H1 (cell line): ENCODE measurements around the gene PATJ. TPM values are rescaled to one million over a fixed set of nuclear protein-coding genes. Genes with fewer than 3 reads are reported as not detected.
A peak's percentile ranks its signal among the peaks of the same experiment; 100 is the strongest.

Experiments used
- CTCF ChIA-PET: fragments of 300-600 bp; sonication (Branson Sonifier 250); formaldehyde crosslinking; loops from one replicate; lab custom pipeline; 2021; ENCODE audit not compliant: partially characterized antibody; lab: Charles Lee
- POLR2A ChIA-PET: fragments of 300-600 bp; sonication (Branson Sonifier 250); formaldehyde crosslinking; loops from one replicate; lab custom pipeline; 2021; ENCODE audit warnings: inconsistent platforms; ENCODE audit not compliant: partially characterized antibody; lab: Charles Lee
- DNase-seq, 2 experiments: peaks; one replicate each; pipeline versions ENCODE4 v3.0.0 to v3.0.0-alpha.2; 2010 to 2022; ENCODE audit warnings: low spot score in 2 of 2, low read depth in 1 of 2, mixed read lengths in 1 of 2
- FAIRE-seq: peaks from 2 replicates; lab custom pipeline; 2011; peaks lifted over from hg19 to GRCh38; lab: Jason Lieb, UNC
- H2AFZ ChIP-seq: 2 replicates; pipeline ENCODE4 v1.8.1; 2012; ENCODE audit warnings: low read length, inconsistent platforms
- H2AK5ac ChIP-seq: 2 replicates; pipeline ENCODE4 v1.6.1; 2013; ENCODE audit warnings: low read depth, low read length
- H2BK120ac ChIP-seq: replicated peaks from 2 replicates; pipeline ENCODE3; 2013; ENCODE audit warnings: low read depth, low read length, inconsistent platforms
- H2BK12ac ChIP-seq: 2 replicates; pipeline ENCODE4 v1.6.1; 2013; ENCODE audit warnings: low read depth, low read length
- H2BK15ac ChIP-seq: 2 replicates; pipeline ENCODE4 v1.6.1; 2013; ENCODE audit warnings: low read length
- H2BK20ac ChIP-seq: 2 replicates; pipeline ENCODE4 v1.6.1; 2013; ENCODE audit warnings: low read length
- H2BK5ac ChIP-seq: 2 replicates; pipeline ENCODE4 v1.6.1; 2013; ENCODE audit warnings: low read depth, low read length
- H3K14ac ChIP-seq: 2 replicates; pipeline ENCODE4 v1.6.1; 2013; ENCODE audit warnings: inconsistent platforms; ENCODE audit not compliant: insufficient read length
- H3K18ac ChIP-seq: 2 replicates; pipeline ENCODE4 v1.6.1; 2013; ENCODE audit warnings: low read length; ENCODE audit errors: extremely low read depth
- H3K23ac ChIP-seq: 2 replicates; pipeline ENCODE4 v1.6.1; 2013; ENCODE audit warnings: inconsistent platforms; ENCODE audit not compliant: insufficient read length
- H3K23me2 ChIP-seq: 2 replicates; pipeline ENCODE4 v1.6.1; 2013; ENCODE audit warnings: low read depth, low read length
- H3K27ac ChIP-seq: 2 replicates; pipeline ENCODE4 v1.6.1; 2011; ENCODE audit warnings: low read depth, low read length, inconsistent platforms
- H3K27me3 ChIP-seq, 4 experiments: replicated peaks in 1 of 4; 1 replicate in 1 of 4; 2 replicates in 3 of 4; pipeline versions ENCODE4 v1.6.1 to v1.8.1; 2011 to 2013; ENCODE audit warnings: low read length in 3 of 4, mild to moderate bottlenecking in 3 of 4, inconsistent platforms in 2 of 4, mixed read lengths in 2 of 4, moderate library complexity in 1 of 4; ENCODE audit not compliant: control insufficient read depth in 3 of 4, insufficient read depth in 3 of 4; ENCODE audit errors: extremely low read depth in 1 of 4
- H3K36me3 ChIP-seq, 4 experiments: 2 replicates each; pipeline versions ENCODE4 v1.6.1 to v1.8.1; 2011 to 2013; ENCODE audit warnings: mild to moderate bottlenecking in 4 of 4, low read length in 3 of 4, moderate library complexity in 2 of 4, control low read depth in 1 of 4, inconsistent platforms in 1 of 4; ENCODE audit not compliant: insufficient read depth in 4 of 4, control insufficient read depth in 2 of 4
- H3K4ac ChIP-seq: replicated peaks from 2 replicates; pipeline ENCODE3; 2013; ENCODE audit warnings: low read length, low read depth, mixed read lengths, inconsistent platforms; ENCODE audit not compliant: insufficient read length
- H3K4me1 ChIP-seq, 4 experiments: replicated peaks in 1 of 4; 1 replicate in 1 of 4; 2 replicates in 3 of 4; pipeline versions ENCODE4 v1.6.1 to v1.8.1; 2011 to 2013; ENCODE audit warnings: low read length in 3 of 4, inconsistent platforms in 2 of 4, mixed read lengths in 1 of 4; ENCODE audit not compliant: insufficient read depth in 4 of 4, control insufficient read depth in 3 of 4
- H3K4me2 ChIP-seq, 2 experiments: 2 replicates each; pipeline versions ENCODE4 v1.6.1 to v1.8.1; 2011 to 2013; ENCODE audit warnings: low read depth in 2 of 2, low read length in 2 of 2, control low read depth in 1 of 2, inconsistent platforms in 1 of 2, mild to moderate bottlenecking in 1 of 2; ENCODE audit not compliant: insufficient read depth in 1 of 2
- H3K4me3 ChIP-seq, 4 experiments: fragments of 200-600, 300-600 bp in 1 of 4; sonication (generic), shearing (Covaris generic), sonication (Bioruptor Twin) in 1 of 4; 2 replicates each; pipeline versions ENCODE4 v1.5.1 to v1.8.1; 2011 to 2016; ENCODE audit warnings: low read length in 4 of 4, low read depth in 3 of 4, control low read depth in 2 of 4, inconsistent platforms in 2 of 4, mild to moderate bottlenecking in 2 of 4, mixed read lengths in 1 of 4, moderate library complexity in 1 of 4; ENCODE audit not compliant: insufficient read depth in 2 of 4; ENCODE audit errors: extremely low read depth in 1 of 4
- H3K56ac ChIP-seq: replicated peaks from 2 replicates; pipeline ENCODE3; 2013; ENCODE audit warnings: low read depth, mild to moderate bottlenecking, mixed read lengths, low read length, inconsistent platforms; ENCODE audit not compliant: insufficient read length
- H3K79me1 ChIP-seq: 2 replicates; pipeline ENCODE4 v1.6.1; 2013; ENCODE audit warnings: low read depth, low read length, control low read depth
- H3K79me2 ChIP-seq, 2 experiments: 2 replicates each; pipeline versions ENCODE4 v1.6.1 to v1.8.1; 2012 to 2013; ENCODE audit warnings: low read length in 2 of 2, mild to moderate bottlenecking in 2 of 2, inconsistent platforms in 1 of 2; ENCODE audit not compliant: insufficient read depth in 2 of 2, control insufficient read depth in 1 of 2
- H3K9ac ChIP-seq, 4 experiments: replicated peaks in 1 of 4; 1 replicate in 1 of 4; 2 replicates in 3 of 4; pipeline versions ENCODE4 v1.6.1 to v1.8.1; 2011 to 2013; ENCODE audit warnings: low read depth in 3 of 4, low read length in 3 of 4, control low read depth in 2 of 4, mild to moderate bottlenecking in 2 of 4, moderate library complexity in 2 of 4, inconsistent platforms in 1 of 4; ENCODE audit errors: extremely low read depth in 1 of 4
- H3K9me3 ChIP-seq, 2 experiments: 2 replicates each; pipeline versions ENCODE4 v1.6.1 to v1.8.1; 2012 to 2013; ENCODE audit warnings: mild to moderate bottlenecking in 2 of 2, moderate library complexity in 2 of 2, control low read depth in 1 of 2, inconsistent platforms in 1 of 2, low read depth in 1 of 2, low read length in 1 of 2, mixed read lengths in 1 of 2; ENCODE audit not compliant: insufficient read depth in 2 of 2
- H4K20me1 ChIP-seq, 2 experiments: replicated peaks in 1 of 2; 2 replicates each; pipeline versions ENCODE3 to v1.8.1; 2011 to 2013; ENCODE audit warnings: inconsistent platforms in 2 of 2, low read length in 2 of 2, mild to moderate bottlenecking in 1 of 2; ENCODE audit not compliant: insufficient read depth in 2 of 2, control insufficient read depth in 1 of 2
- H4K5ac ChIP-seq: 2 replicates; pipeline ENCODE4 v1.6.1; 2013; ENCODE audit warnings: low read length, low read depth, mixed read lengths, inconsistent platforms; ENCODE audit not compliant: insufficient read length
- H4K8ac ChIP-seq: 2 replicates; pipeline ENCODE4 v1.8.0; 2013; ENCODE audit warnings: mild to moderate bottlenecking, moderate library complexity, low read length, inconsistent platforms; ENCODE audit not compliant: insufficient read depth; ENCODE audit errors: extremely low read depth
- H4K91ac ChIP-seq: replicated peaks from 2 replicates; pipeline ENCODE3; 2013; ENCODE audit warnings: low read length, mixed read lengths, inconsistent platforms; ENCODE audit not compliant: insufficient read length
- BCL11A ChIP-seq, 2 experiments: IDR thresholded peaks; one replicate each; pipeline ENCODE4 v1.6.1; 2011; ENCODE audit warnings: low read depth in 2 of 2, low read length in 2 of 2, mild to moderate bottlenecking in 2 of 2
- BRCA1 ChIP-seq: IDR thresholded peaks from 2 replicates; pipeline ENCODE4 v1.6.1; 2012; ENCODE audit warnings: low read depth, low read length, improper control_type of control experiment
- HDAC6 ChIP-seq: IDR thresholded peaks from one replicate; pipeline ENCODE4 v1.7.1; 2012; ENCODE audit warnings: low read depth, mild to moderate bottlenecking, inconsistent platforms, low read length, moderate library complexity
- JUN ChIP-seq: IDR thresholded peaks from 2 replicates; pipeline ENCODE4 v1.6.1; 2011; ENCODE audit warnings: low read depth, mild to moderate bottlenecking, improper control_type of control experiment, low read length
- KDM5A ChIP-seq: fragments of 200-600 bp; IDR thresholded peaks from 2 replicates; pipeline ENCODE4 v1.7.1; 2012; ENCODE audit warnings: mild to moderate bottlenecking, low read length, inconsistent platforms, mixed read lengths
- RAD21 ChIP-seq, 2 experiments: IDR thresholded peaks in 1 of 2; conservative IDR thresholded peaks in 1 of 2; 2 replicates each; pipeline ENCODE4 v1.6.1; 2011; ENCODE audit warnings: low read depth in 2 of 2, low read length in 2 of 2, improper control_type of control experiment in 1 of 2, inconsistent platforms in 1 of 2, mild to moderate bottlenecking in 1 of 2, moderate library complexity in 1 of 2
- SIX5 ChIP-seq: IDR thresholded peaks from 2 replicates; pipeline ENCODE4 v1.6.1; 2011; ENCODE audit warnings: mild to moderate bottlenecking, low read depth, low read length
- WGBS, 2 experiments: shearing (Covaris generic) in 1 of 2; methylation state at CpG; one replicate each; pipeline versions ENCODE4 v1.1.6 to v1.1.7; 2013 to 2015; ENCODE audit warnings: low lambda C conversion rate in 2 of 2, mixed read lengths in 2 of 2, inconsistent platforms in 1 of 2, low coverage in 1 of 2, missing lambda C conversion rate in 1 of 2; ENCODE audit not compliant: insufficient replicate concordance in 2 of 2, insufficient coverage in 1 of 2, insufficient read length in 1 of 2; ENCODE audit errors: extremely low coverage in 1 of 2, missing lambda C conversion rate in 1 of 2; 5-methylcytosine and 5-hydroxymethylcytosine counted together
- polyA plus RNA-seq, 7 experiments: library from polyadenylated mRNA; depleted of rRNA in 3 of 7; stranded (reverse) in 5 of 7; unstranded in 2 of 7; fragments of >200 nt in 5 of 7; fragments of 200-250 nt in 2 of 7; gene quantifications; 1 replicate in 5 of 7; 2 replicates in 1 of 7; 4 replicates in 1 of 7; pipeline versions ENCODE4 v1.2.1 to v1.2.3, GENCODE V29; 2011 to 2013; ENCODE audit warnings: missing spikeins in 2 of 7, mixed read lengths in 2 of 7
- total RNA-seq: library from RNA; stranded (reverse); fragmentation: NEBNext Ultra II Directional; extraction: Animal tissue kit (Norgen Biotek cat#: 25700); gene quantifications from 2 replicates; pipeline ENCODE4 v1.2.1, GENCODE V29; 2021
- TF ChIP-seq, protein P1 (sequence below): IDR thresholded peaks from 2 replicates; pipeline ENCODE4 v1.6.1; 2012; ENCODE audit warnings: inconsistent platforms
- TF ChIP-seq, protein P2 (sequence below): IDR thresholded peaks from 2 replicates; pipeline ENCODE4 v1.6.1; 2011; ENCODE audit warnings: low read depth, mild to moderate bottlenecking, low read length; ENCODE audit not compliant: insufficient read depth
- TF ChIP-seq, protein P3 (sequence below): IDR thresholded peaks from 2 replicates; pipeline ENCODE4 v1.6.1; 2011; ENCODE audit warnings: low read length, improper control_type of control experiment

Gene PATJ
- total and polyA plus RNA-seq, 2 of the 8 experiments (the other 6 are each of a cell fraction or from before 2014, with no cell fraction given): 8.2 to 55.6 TPM

DNA sequence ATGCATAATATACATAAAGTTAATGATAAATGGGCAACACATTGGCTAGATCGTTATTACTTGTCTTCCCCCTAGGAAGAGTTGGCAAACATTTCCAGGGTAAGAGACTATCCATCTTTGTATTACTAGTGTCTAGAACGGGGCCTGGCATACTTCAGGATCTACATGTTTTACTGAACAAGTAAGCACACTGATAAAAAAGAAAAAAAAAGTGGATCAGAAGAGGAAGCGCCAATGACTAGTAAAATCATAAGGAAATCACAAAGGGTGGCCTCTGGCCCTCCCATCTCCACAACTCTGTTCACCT lies 17.8 kb upstream of the PATJ start:
- CTCF ChIA-PET: no interaction called here
- Histone ChIP-seq H2AFZ (peak overlapping the region; percentile 89), H2AK5ac (no peak overlapping the region), H4K8ac (peak overlapping the region; percentile 100), H2BK5ac (peak overlapping the region; percentile 76; the same call in 1 of the 2 replicates), H3K4ac (no peak overlapping the region), H2BK120ac (no peak overlapping the region), H4K20me1 (no peaks in the 10 kb centered on the region)
- WGBS, 2 experiments: 18% methylated on average over 3 of the region's 3 CpGs; no CpG with 5 or more reads in 1 of the 2 experiments
- TF ChIP-seq RAD21 (IDR thresholded peaks at IDR 0.05 in 1 of 2, conservative IDR thresholded peaks at IDR 0.05 in 1 of 2; ENCODE audit: low read depth in 2 of 2, low read length in 2 of 2) (no peak), JUN (no peak), SIX5 (no peak), BRCA1 (no peak), HDAC6 (no peak), KDM5A (no peak), BCL11A (IDR thresholded peaks at IDR 0.05; ENCODE audit: low read depth in 2 of 2, low read length in 2 of 2) (no peak)
- TF ChIP-seq, protein P1, sequence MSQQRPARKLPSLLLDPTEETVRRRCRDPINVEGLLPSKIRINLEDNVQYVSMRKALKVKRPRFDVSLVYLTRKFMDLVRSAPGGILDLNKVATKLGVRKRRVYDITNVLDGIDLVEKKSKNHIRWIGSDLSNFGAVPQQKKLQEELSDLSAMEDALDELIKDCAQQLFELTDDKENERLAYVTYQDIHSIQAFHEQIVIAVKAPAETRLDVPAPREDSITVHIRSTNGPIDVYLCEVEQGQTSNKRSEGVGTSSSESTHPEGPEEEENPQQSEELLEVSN: no peak
- TF ChIP-seq, protein P2, sequence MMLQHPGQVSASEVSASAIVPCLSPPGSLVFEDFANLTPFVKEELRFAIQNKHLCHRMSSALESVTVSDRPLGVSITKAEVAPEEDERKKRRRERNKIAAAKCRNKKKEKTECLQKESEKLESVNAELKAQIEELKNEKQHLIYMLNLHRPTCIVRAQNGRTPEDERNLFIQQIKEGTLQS: no peak
- TF ChIP-seq, protein P3, sequence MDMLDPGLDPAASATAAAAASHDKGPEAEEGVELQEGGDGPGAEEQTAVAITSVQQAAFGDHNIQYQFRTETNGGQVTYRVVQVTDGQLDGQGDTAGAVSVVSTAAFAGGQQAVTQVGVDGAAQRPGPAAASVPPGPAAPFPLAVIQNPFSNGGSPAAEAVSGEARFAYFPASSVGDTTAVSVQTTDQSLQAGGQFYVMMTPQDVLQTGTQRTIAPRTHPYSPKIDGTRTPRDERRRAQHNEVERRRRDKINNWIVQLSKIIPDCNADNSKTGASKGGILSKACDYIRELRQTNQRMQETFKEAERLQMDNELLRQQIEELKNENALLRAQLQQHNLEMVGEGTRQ: no peak
- TF ChIP-seq, all 59 proteins: peak for 0
- FAIRE-seq: no peak
- Histone ChIP-seq H3K4me1 (no peaks in the 10 kb centered on the region), H4K5ac (no peak overlapping the region), H3K14ac (no peak overlapping the region), H4K91ac (peak overlapping the region; percentile 72), H3K27me3 (no peaks in the 10 kb centered on the region), H3K9ac (peak overlapping the region; percentile 67 to 91 (median 85)), H3K79me1 (no peaks in the 10 kb centered on the region), H3K4me3 (peak overlapping the region; percentile 67 to 99 (median 96)), H3K79me2 (peaks cover 5 to 27% of the 10 kb centered on the region in 2 experiments; a peak in 3 of 4 replicates), H2BK15ac (no peak overlapping the region), H3K4me2 (peak overlapping the region; percentile 66 to 80), H2BK12ac (peak overlapping the region; percentile 19; the same call in 1 of the 2 replicates), H3K9me3 (no peaks in the 10 kb centered on the region), H3K36me3 (no peaks in the 10 kb centered on the region), H3K23me2 (no peaks in the 10 kb centered on the region), H2BK20ac (no peak overlapping the region), H3K27ac (peak overlapping the region; percentile 84), H3K23ac (no peak overlapping the region), H3K18ac (no peak overlapping the region), H3K56ac (peak overlapping the region; percentile 37)
- POLR2A ChIA-PET: no interaction called here
- no peak for DNase-seq
